Measurements from ENCODE around the gene MTRF1L.
"Not testable (repeated sequence)": the region's sequence is repeated elsewhere in the genome, so short reads cannot be mapped to it uniquely, and the experiment has no call there.

The MTRF1L gene

DNA sequence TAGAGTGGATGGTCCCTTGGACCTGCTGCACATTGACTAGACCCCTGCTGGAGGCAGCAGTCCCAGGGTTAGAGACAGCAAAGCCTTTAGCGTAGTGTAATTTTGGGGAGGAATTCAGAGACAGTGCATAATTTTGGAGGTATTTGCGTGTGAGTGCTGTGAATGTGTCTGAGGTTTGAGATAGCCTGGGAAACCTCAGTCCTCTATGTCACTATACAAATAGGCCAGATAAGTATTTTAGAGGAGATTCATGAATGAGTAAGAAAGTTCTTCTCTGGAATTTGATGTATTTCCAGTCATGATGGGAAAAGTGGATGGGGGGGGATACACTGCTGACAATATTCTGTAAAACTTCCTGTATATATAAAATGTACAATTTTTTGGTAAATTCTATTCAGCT lies 25.8 kb upstream of the MTRF1L start:
- in situ Hi-C loops (cut with HindIII; ENCODE audit: low pct_unique_long_range_greater_than_20kb, low sequenced_read_pairs) = no loop called here
- DNase-seq (ENCODE audit: low read depth in 1 of 2, low spot score in 1 of 2) = no peak
- no peak for TF ChIP-seq JUND (IDR thresholded peaks at IDR 0.05; ENCODE audit: low read depth)

DNA sequence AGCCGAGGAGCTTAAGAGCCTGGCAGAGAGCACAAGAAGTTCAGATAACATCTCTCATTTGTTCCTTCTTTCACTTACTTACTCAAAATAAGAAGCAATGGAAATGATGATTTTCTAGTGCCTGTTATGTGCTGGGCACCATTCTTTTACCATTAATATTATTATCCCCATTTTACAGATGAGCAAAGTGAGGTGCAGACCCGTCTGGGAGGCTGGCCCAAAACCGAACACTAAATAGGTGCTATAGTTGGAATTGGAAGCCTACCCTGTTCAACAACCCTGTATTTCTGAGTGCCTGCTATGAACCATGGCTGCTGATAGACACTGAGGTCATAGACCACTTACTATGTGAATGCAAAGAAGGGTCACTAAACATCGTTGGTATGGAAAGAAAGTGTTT lies 25.0 kb upstream of the MTRF1L start:
- in situ Hi-C loops (cut with HindIII; ENCODE audit: low pct_unique_long_range_greater_than_20kb, low sequenced_read_pairs) = no loop called here
- no peak for DNase-seq (ENCODE audit: low read depth in 1 of 2, low spot score in 1 of 2)
- no peak for TF ChIP-seq JUND (IDR thresholded peaks at IDR 0.05; ENCODE audit: low read depth)

DNA sequence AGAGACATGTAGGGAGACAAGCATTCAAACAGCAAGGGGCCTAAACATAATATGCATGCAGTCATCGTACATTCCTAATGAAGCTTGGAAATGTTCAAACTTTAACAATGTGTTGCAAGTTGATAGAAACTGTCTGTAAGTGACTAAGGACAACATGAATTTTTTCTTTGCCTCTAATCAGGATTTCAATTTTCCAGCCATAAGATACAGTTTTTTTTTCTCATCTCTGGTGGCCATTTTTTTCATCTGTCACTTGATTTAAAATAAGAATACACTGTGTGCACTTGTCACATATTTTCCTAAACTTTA lies 22.2 kb upstream of the MTRF1L start:
- in situ Hi-C loops (cut with HindIII; ENCODE audit: low pct_unique_long_range_greater_than_20kb, low sequenced_read_pairs) = no loop called here
- TF ChIP-seq JUND (IDR thresholded peaks at IDR 0.05; ENCODE audit: low read depth) = no peak
- DNase-seq (ENCODE audit: low read depth in 1 of 2, low spot score in 1 of 2) = no peak

GRCh38 chr6:153023977-153024708 lies 21.6 kb upstream of the MTRF1L start:
- peak; percentile 18 to 66 for DNase-seq (ENCODE audit: low read depth in 1 of 2, low spot score in 1 of 2)

DNA sequence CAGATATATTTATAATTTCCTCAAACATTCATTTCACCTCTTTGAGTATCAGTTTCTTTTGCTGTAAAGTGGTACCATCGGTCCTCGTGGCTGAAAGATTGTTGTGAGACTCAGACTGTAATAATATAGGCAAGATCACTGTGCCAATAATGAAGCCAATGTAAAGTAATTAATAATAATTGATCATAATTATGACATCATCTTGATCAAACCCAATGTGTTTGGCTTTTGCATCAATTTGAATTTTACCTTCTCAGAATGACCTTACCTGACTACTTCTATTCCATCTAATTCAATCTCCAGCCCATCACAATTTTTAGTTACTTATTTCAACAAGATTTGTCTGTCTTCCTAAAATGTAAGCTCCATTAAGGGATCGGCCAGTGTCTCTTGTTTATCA lies 15.8 kb upstream of the MTRF1L start:
- in situ Hi-C loops (cut with HindIII; ENCODE audit: low pct_unique_long_range_greater_than_20kb, low sequenced_read_pairs) = no loop called here
- no peak for DNase-seq (ENCODE audit: low read depth in 1 of 2, low spot score in 1 of 2)
- TF ChIP-seq JUND (IDR thresholded peaks at IDR 0.05; ENCODE audit: low read depth) = no peak

More at GRCh38 chr6:153023977-153024708, 21.6 kb upstream of the MTRF1L start:
- TF ChIP-seq JUND (IDR thresholded peaks at IDR 0.05; ENCODE audit: low read depth) = no peak
- in situ Hi-C loops (cut with HindIII; ENCODE audit: low pct_unique_long_range_greater_than_20kb, low sequenced_read_pairs) = no loop called here

- in situ Hi-C loops (cut with HindIII; ENCODE audit: low pct_unique_long_range_greater_than_20kb, low sequenced_read_pairs) = no loop called here
- no peak for DNase-seq (ENCODE audit: low read depth in 1 of 2, low spot score in 1 of 2)
- no peak for TF ChIP-seq JUND (IDR thresholded peaks at IDR 0.05; ENCODE audit: low read depth)
Measured at GRCh38 chr6:153016846-153017245, 14.3 kb upstream of the MTRF1L start.

DNA sequence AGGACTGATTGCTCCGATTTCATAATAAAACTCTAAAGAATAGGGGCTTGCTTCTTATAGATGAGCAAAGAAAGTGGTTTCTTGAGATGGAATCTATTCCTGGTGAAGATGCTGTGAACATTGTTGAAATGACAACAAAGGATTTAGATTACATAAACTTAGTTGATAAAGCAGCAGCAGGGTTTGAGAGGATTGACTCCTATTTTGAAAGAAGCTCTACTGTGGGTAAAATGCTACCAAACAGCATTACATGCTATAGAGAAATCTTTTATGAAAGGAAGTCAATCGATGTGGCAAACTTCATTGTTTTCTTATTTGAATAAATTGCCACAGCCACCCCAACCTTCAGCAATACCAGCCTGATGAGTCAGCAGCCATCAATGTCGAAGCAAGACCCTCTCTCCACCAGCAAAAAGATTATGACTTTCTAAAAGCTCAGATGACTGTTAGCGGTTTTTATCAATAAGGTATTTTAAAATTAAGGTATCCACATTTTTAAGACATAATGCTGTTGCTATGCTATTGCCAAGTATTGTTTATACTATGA lies 12.7 kb upstream of the MTRF1L start:
- in situ Hi-C loops (cut with HindIII; ENCODE audit: low pct_unique_long_range_greater_than_20kb, low sequenced_read_pairs) = no loop called here
- no peak for TF ChIP-seq JUND (IDR thresholded peaks at IDR 0.05; ENCODE audit: low read depth)
- DNase-seq (ENCODE audit: low read depth in 1 of 2, low spot score in 1 of 2) = no peak

- TF ChIP-seq JUND (IDR thresholded peaks at IDR 0.05; ENCODE audit: low read depth) = no peak
- in situ Hi-C loops (cut with HindIII; ENCODE audit: low pct_unique_long_range_greater_than_20kb, low sequenced_read_pairs) = no loop called here
- no peak for DNase-seq (ENCODE audit: low read depth in 1 of 2, low spot score in 1 of 2)
Measured at GRCh38 chr6:153013438-153013837, 10.9 kb upstream of the MTRF1L start.

DNA sequence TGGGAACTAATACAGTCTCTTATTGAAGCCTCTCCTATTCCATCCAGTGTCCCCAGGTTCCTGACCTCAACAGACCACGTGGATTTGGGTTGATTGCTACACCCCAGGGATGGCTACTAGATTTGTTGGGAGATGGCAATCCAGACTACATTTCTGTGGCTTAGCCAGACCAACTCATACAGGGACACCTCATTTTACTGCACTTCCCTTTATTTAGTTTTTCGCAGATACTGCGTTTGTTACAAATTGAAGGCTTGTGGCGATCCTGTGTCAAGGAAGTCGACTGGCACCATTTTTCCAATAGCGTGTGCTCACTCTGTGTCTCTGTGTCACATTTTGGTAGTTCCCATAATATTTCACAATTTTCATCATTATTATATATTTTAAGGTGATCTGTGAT lies 10.3 kb upstream of the MTRF1L start:
- no peak for TF ChIP-seq JUND (IDR thresholded peaks at IDR 0.05; ENCODE audit: low read depth)
- in situ Hi-C loops (cut with HindIII; ENCODE audit: low pct_unique_long_range_greater_than_20kb, low sequenced_read_pairs) = no loop called here
- no peak for DNase-seq (ENCODE audit: low read depth in 1 of 2, low spot score in 1 of 2)

GRCh38 chr6:153003366-153003690 lies 819 bp upstream of the MTRF1L start:
- peak in 1 of 2 experiments; percentile 12 for DNase-seq (ENCODE audit: low read depth in 1 of 2, low spot score in 1 of 2)
- no peak for TF ChIP-seq JUND (IDR thresholded peaks at IDR 0.05; ENCODE audit: low read depth)
- in situ Hi-C loops (cut with HindIII; ENCODE audit: low pct_unique_long_range_greater_than_20kb, low sequenced_read_pairs) = no loop called here

GRCh38 chr6:153001767-153002612 lies 519 bp downstream of the MTRF1L start:
- TF ChIP-seq JUND (IDR thresholded peaks at IDR 0.05; ENCODE audit: low read depth) = no peak
- in situ Hi-C loops (cut with HindIII; ENCODE audit: low pct_unique_long_range_greater_than_20kb, low sequenced_read_pairs) = no loop called here
- no peak for DNase-seq (ENCODE audit: low read depth in 1 of 2, low spot score in 1 of 2)

- in situ Hi-C loops (cut with HindIII; ENCODE audit: low pct_unique_long_range_greater_than_20kb, low sequenced_read_pairs) = not testable (repeated sequence)
Measured at GRCh38 chr6:153000790-153001189, 1.7 kb downstream of the MTRF1L start.

DNA sequence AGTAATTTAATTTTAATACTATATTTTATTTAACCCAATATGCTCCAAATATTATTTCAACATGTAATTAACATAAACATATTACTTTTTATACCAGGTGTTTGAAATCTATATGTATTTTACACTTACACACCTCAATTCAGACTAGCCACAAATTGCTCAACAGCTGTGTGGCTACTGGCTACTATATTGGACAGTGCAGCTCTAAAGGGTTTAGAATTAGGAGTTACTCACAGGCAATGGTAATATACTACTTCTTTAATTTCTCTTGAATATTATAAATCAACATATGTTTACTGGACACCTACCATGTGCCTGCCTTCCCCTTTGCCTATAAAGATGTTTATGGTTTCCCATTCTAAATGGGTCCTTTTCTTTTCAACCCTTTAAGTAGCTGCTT lies 2.3 kb downstream of the MTRF1L start:
- no peak for DNase-seq (ENCODE audit: low read depth in 1 of 2, low spot score in 1 of 2)
- TF ChIP-seq JUND (IDR thresholded peaks at IDR 0.05; ENCODE audit: low read depth) = no peak
- in situ Hi-C loops (cut with HindIII; ENCODE audit: low pct_unique_long_range_greater_than_20kb, low sequenced_read_pairs) = no loop called here

More at GRCh38 chr6:153000790-153001189, 1.7 kb downstream of the MTRF1L start:
- not testable (repeated sequence) for DNase-seq (ENCODE audit: low read depth in 1 of 2, low spot score in 1 of 2)

DNA sequence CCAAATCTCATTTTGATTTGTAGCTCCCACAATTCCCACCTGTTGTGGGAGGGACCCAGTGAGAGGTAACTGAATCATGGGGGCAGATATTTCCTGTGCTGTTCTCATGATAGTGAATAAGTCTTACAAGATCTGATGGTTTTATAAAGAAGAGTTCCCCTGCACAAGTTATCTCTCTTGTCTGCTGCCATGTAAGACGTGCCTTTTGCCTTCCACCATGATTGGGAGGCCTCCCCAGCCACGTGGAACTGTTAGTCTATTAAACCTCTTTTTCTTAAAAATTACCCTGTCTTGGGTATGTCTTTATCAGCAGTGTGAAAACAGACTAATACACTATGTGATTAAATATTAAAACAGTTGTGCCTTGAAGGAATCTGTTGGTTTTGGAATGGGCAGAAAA lies 3.0 kb downstream of the MTRF1L start:
- DNase-seq (ENCODE audit: low read depth in 1 of 2, low spot score in 1 of 2); in situ Hi-C loops (cut with HindIII; ENCODE audit: low pct_unique_long_range_greater_than_20kb, low sequenced_read_pairs): not testable (repeated sequence)

All from T47D (cell line).